GM12872 (cell line): ENCODE data around the gene SYNE3.

ENCODE experiments used
- TF ChIP-seq, protein P1 (sequence below): IDR thresholded peaks from 3 replicates; pipeline ENCODE4 v1.5.1; 2011; ENCODE audit warnings: low read depth, mild to moderate bottlenecking, low read length, moderate library complexity; ENCODE audit not compliant: insufficient read depth

SYNE3 gene

DNA sequence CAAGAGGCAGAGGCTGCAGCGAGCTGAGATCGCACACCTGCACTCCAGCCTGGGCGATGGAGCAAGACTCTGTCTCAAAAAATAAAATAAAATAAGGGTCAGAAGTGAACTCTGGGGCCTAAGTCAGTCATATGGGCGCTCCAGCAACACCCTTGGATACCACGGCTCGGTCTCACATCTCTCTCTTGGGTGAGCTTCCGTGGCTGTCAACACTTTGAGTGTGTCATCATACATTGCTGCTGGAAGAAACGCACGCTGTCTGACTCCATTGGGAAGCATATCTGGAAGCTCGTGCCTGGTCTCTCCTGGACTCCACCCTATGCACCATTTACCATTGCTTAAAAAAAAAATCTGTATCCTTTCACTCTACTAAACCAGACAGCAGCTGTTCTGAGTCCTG lies 38.6 kb upstream of the SYNE3 start:
- TF ChIP-seq, protein P1, sequence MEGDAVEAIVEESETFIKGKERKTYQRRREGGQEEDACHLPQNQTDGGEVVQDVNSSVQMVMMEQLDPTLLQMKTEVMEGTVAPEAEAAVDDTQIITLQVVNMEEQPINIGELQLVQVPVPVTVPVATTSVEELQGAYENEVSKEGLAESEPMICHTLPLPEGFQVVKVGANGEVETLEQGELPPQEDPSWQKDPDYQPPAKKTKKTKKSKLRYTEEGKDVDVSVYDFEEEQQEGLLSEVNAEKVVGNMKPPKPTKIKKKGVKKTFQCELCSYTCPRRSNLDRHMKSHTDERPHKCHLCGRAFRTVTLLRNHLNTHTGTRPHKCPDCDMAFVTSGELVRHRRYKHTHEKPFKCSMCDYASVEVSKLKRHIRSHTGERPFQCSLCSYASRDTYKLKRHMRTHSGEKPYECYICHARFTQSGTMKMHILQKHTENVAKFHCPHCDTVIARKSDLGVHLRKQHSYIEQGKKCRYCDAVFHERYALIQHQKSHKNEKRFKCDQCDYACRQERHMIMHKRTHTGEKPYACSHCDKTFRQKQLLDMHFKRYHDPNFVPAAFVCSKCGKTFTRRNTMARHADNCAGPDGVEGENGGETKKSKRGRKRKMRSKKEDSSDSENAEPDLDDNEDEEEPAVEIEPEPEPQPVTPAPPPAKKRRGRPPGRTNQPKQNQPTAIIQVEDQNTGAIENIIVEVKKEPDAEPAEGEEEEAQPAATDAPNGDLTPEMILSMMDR, result no peak

GRCh38 chr14:95553141-95553540 lies 36.7 kb upstream of the SYNE3 start:
- TF ChIP-seq, protein P1, result no peak

- TF ChIP-seq, protein P1, result no peak
Measured at GRCh38 chr14:95551435-95551834, 35.0 kb upstream of the SYNE3 start.

- TF ChIP-seq, protein P1, result no peak
Measured at GRCh38 chr14:95549656-95550585, 33.5 kb upstream of the SYNE3 start.

DNA sequence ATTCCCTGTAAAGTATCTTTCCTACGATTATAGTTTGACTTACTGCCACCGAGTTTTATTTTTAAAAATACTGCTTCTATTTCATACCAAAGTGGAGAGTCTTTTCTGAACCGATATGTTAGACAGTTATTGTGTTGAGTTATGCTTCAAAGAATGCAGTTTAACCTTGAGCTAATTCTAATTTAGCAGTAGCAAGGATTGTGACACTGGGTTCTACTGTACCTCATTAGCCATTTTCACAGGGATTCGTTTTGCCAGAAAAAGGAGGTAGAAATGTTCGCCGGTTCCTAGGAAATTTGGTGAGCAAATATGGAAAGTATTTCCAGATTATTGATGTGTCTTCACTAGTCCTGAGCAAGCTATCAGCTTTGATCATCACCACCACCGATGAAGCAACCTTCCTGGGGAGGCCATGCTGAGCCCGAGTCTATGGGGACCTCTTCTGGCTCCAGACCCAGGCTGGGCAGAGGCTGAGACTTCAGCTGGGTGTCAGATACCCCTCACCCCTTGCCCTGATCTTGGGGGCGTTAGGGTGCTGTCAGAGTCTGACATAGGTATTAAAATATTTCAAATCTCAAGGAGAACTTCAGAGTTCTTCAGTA lies 32.0 kb upstream of the SYNE3 start:
- TF ChIP-seq, protein P1, result no peak

DNA sequence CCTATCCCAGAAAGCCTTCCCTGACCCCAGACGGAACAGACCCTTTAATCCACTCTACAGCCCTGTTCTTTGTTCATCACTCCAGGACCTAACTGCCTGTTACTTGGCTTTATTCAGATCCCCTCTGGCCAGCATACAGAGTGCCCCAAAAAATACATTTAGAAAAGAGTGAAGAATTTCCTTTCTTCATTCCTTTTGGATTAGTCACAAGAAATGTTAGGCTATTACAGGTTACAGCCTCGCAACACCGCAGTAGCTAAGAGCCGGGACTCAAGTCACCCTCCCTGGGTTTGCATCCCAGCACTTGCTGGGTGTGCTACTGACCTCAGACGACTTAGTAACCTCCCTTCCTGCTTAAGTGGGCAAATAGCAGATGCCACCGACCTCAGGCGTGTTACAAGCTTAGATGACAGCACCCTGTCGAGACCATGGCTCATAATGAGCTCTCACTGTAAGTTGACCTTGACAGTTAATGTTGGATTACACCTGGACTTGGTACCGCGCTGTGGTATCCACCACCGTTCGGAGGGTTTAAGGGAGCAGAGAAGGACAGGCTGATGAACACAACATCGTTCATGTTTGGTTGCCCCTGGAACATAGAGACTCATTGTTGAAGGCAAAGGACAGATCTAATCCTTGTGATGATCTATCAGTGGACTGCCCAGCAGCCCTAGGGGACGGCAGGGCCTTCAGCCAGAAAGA lies 31.3 kb upstream of the SYNE3 start:
- TF ChIP-seq, protein P1, result no peak

- TF ChIP-seq, protein P1, result no peak
Measured at GRCh38 chr14:95547272-95547625, 30.8 kb upstream of the SYNE3 start.
